ENCODE results near the gene SLC23A1. TPM values are rescaled to one million over a fixed set of nuclear protein-coding genes. Genes with fewer than 3 reads are reported as not detected.
"Not testable (repeated sequence)": the region's sequence is repeated elsewhere in the genome, so short reads cannot be mapped to it uniquely, and the experiment has no call there.

SLC23A1 gene
- total RNA-seq, 1 experiment from 2014 or later, result not detected

- Histone ChIP-seq H3K27ac (ENCODE audit: low read depth, low read length, poor library complexity, severe bottlenecking) (no peak overlapping the region), H3K36me3 (ENCODE audit: insufficient read depth, low read length, poor library complexity, severe bottlenecking) (peaks cover 28% of the 10 kb centered on the region), H3K9me3 (ENCODE audit: low read depth, low read length, poor library complexity, severe bottlenecking) (no peaks in the 10 kb centered on the region), H3K4me1 (ENCODE audit: insufficient read depth, low read length, poor library complexity, severe bottlenecking) (no peaks in the 10 kb centered on the region), H3K27me3 (replicated peaks; ENCODE audit: insufficient read depth, low read depth, low read length, poor library complexity) (no peaks in the 10 kb centered on the region), H3K4me3 (ENCODE audit: low read depth, low read length, poor library complexity, severe bottlenecking) (no peak overlapping the region)
- no peak for TF ChIP-seq CTCF (conservative IDR thresholded peaks at IDR 0.05; ENCODE audit: low read depth, low read length)
- TF ChIP-seq EZH2 (IDR thresholded peaks at IDR 0.05; ENCODE audit: borderline replicate concordance, low read depth, low read length, poor library complexity, severe bottlenecking), result no peak
- BruUV-seq (replicated peaks), result no TSS peak
- POLR2A ChIA-PET (ENCODE audit: low non-redundant PET), result no interaction called here
- intact Hi-C loops (cut with micrococcal nuclease; ENCODE audit: unreplicated experiment), result no loop called here
- DNase-seq (ENCODE audit: low spot score), result no peak
- CTCF ChIA-PET, result interaction anchor here (0.5 to 0.7 kb wide), 2 partner anchors 512 to 1234 kb away, joined by 4 to 10 read pairs; no protein-coding TSS in a partner anchor
Observed at GRCh38 chr5:139360384-139360783, 22.7 kb downstream of the SLC23A1 start.

- intact Hi-C loops (cut with micrococcal nuclease; ENCODE audit: unreplicated experiment), result no loop called here
- Histone ChIP-seq H3K4me3 (ENCODE audit: low read depth, low read length, poor library complexity, severe bottlenecking) (no peak overlapping the region), H3K36me3 (ENCODE audit: insufficient read depth, low read length, poor library complexity, severe bottlenecking) (peaks cover 21% of the 10 kb centered on the region), H3K27ac (ENCODE audit: low read depth, low read length, poor library complexity, severe bottlenecking) (no peak overlapping the region), H3K27me3 (replicated peaks; ENCODE audit: insufficient read depth, low read depth, low read length, poor library complexity) (no peaks in the 10 kb centered on the region), H3K4me1 (ENCODE audit: insufficient read depth, low read length, poor library complexity, severe bottlenecking) (no peaks in the 10 kb centered on the region), H3K9me3 (ENCODE audit: low read depth, low read length, poor library complexity, severe bottlenecking) (peaks cover 4% of the 10 kb centered on the region)
- ChIA-PET CTCF (interaction anchor here (0.7 kb wide), 1 partner anchor 64 kb away, joined by 9 read pairs; no protein-coding TSS in a partner anchor), POLR2A (ENCODE audit: low non-redundant PET) (interaction anchor here (0.6 kb wide), 1 partner anchor 65 kb away, joined by 3 read pairs; the partner anchor contains the start of gene MATR3)
- no peak for TF ChIP-seq CTCF (conservative IDR thresholded peaks at IDR 0.05; ENCODE audit: low read depth, low read length)
- TF ChIP-seq EZH2 (IDR thresholded peaks at IDR 0.05; ENCODE audit: borderline replicate concordance, low read depth, low read length, poor library complexity, severe bottlenecking), result no peak
- BruUV-seq (replicated peaks), result no TSS peak
- no peak for DNase-seq (ENCODE audit: low spot score)
Observed at GRCh38 chr5:139358064-139358463, 25.0 kb downstream of the SLC23A1 start.

GRCh38 chr5:139355900-139356299 is 27.2 kb downstream of the SLC23A1 start:
- H3K4me3 ChIP-seq (ENCODE audit: low read depth, low read length, poor library complexity, severe bottlenecking); H3K9me3 ChIP-seq (ENCODE audit: low read depth, low read length, poor library complexity, severe bottlenecking); intact Hi-C loops (cut with micrococcal nuclease; ENCODE audit: unreplicated experiment); BruUV-seq (replicated peaks); POLR2A ChIA-PET (ENCODE audit: low non-redundant PET); CTCF ChIA-PET; H3K27ac ChIP-seq (ENCODE audit: low read depth, low read length, poor library complexity, severe bottlenecking); DNase-seq (ENCODE audit: low spot score); H3K27me3 ChIP-seq (replicated peaks; ENCODE audit: insufficient read depth, low read depth, low read length, poor library complexity); H3K4me1 ChIP-seq (ENCODE audit: insufficient read depth, low read length, poor library complexity, severe bottlenecking): not testable (repeated sequence)
- peaks cover 27% of the 10 kb centered on the region for H3K36me3 ChIP-seq (ENCODE audit: insufficient read depth, low read length, poor library complexity, severe bottlenecking)

- POLR2A ChIA-PET (ENCODE audit: low non-redundant PET), result no interaction called here
- Histone ChIP-seq H3K36me3 (ENCODE audit: insufficient read depth, low read length, poor library complexity, severe bottlenecking) (peaks cover 27% of the 10 kb centered on the region), H3K4me1 (ENCODE audit: insufficient read depth, low read length, poor library complexity, severe bottlenecking) (no peaks in the 10 kb centered on the region), H3K27me3 (replicated peaks; ENCODE audit: insufficient read depth, low read depth, low read length, poor library complexity) (no peaks in the 10 kb centered on the region), H3K9me3 (ENCODE audit: low read depth, low read length, poor library complexity, severe bottlenecking) (peaks cover 4% of the 10 kb centered on the region), H3K27ac (ENCODE audit: low read depth, low read length, poor library complexity, severe bottlenecking) (no peak overlapping the region), H3K4me3 (ENCODE audit: low read depth, low read length, poor library complexity, severe bottlenecking) (no peak overlapping the region)
- intact Hi-C loops (cut with micrococcal nuclease; ENCODE audit: unreplicated experiment), result no loop called here
- no TSS peak for BruUV-seq (replicated peaks)
- CTCF ChIA-PET, result no interaction called here
- DNase-seq (ENCODE audit: low spot score), result no peak
- no peak for TF ChIP-seq EZH2 (IDR thresholded peaks at IDR 0.05; ENCODE audit: borderline replicate concordance, low read depth, low read length, poor library complexity, severe bottlenecking)
Observed at GRCh38 chr5:139354186-139354585, 28.9 kb downstream of the SLC23A1 start.

GRCh38 chr5:139347863-139348262 is 35.2 kb downstream of the SLC23A1 start:
- POLR2A ChIA-PET (ENCODE audit: low non-redundant PET); H3K36me3 ChIP-seq (ENCODE audit: insufficient read depth, low read length, poor library complexity, severe bottlenecking); H3K27me3 ChIP-seq (replicated peaks; ENCODE audit: insufficient read depth, low read depth, low read length, poor library complexity); DNase-seq (ENCODE audit: low spot score); intact Hi-C loops (cut with micrococcal nuclease; ENCODE audit: unreplicated experiment); H3K4me1 ChIP-seq (ENCODE audit: insufficient read depth, low read length, poor library complexity, severe bottlenecking); BruUV-seq (replicated peaks); H3K27ac ChIP-seq (ENCODE audit: low read depth, low read length, poor library complexity, severe bottlenecking); H3K4me3 ChIP-seq (ENCODE audit: low read depth, low read length, poor library complexity, severe bottlenecking); H3K9me3 ChIP-seq (ENCODE audit: low read depth, low read length, poor library complexity, severe bottlenecking): not testable (repeated sequence)
- CTCF ChIA-PET, result interaction anchor here (0.7 kb wide), 1 partner anchor 1669 kb away, joined by 10 read pairs; no protein-coding TSS in a partner anchor

GRCh38 chr5:139345442-139345841 is 37.7 kb downstream of the SLC23A1 start:
- H3K4me3 ChIP-seq (ENCODE audit: low read depth, low read length, poor library complexity, severe bottlenecking); CTCF ChIA-PET; H3K27me3 ChIP-seq (replicated peaks; ENCODE audit: insufficient read depth, low read depth, low read length, poor library complexity); BruUV-seq (replicated peaks); H3K9me3 ChIP-seq (ENCODE audit: low read depth, low read length, poor library complexity, severe bottlenecking); H3K36me3 ChIP-seq (ENCODE audit: insufficient read depth, low read length, poor library complexity, severe bottlenecking); DNase-seq (ENCODE audit: low spot score); H3K27ac ChIP-seq (ENCODE audit: low read depth, low read length, poor library complexity, severe bottlenecking); intact Hi-C loops (cut with micrococcal nuclease; ENCODE audit: unreplicated experiment); POLR2A ChIA-PET (ENCODE audit: low non-redundant PET): not testable (repeated sequence)
- H3K4me1 ChIP-seq (ENCODE audit: insufficient read depth, low read length, poor library complexity, severe bottlenecking), result peaks cover 12% of the 10 kb centered on the region

All from A673 (cell line).